Uterus (tissue), 4 donors: ENCODE results near the gene IL20RB. TPM values are rescaled to one million over a fixed set of nuclear protein-coding genes. Genes with fewer than 3 reads are reported as not detected.

ENCODE experiments used
- DNase-seq, 2 donors: peaks; one replicate each; pipeline ENCODE4 v3.0.0-alpha.2; 2019 to 2020
- H3K27ac ChIP-seq, 2 donors: fragments of 200-600 bp; sonication (generic); 1 replicate in 1 of 2; 2 replicates in 1 of 2; pipeline ENCODE4 v1.5.1; 2016 to 2018
- H3K27me3 ChIP-seq, 2 donors: fragments of 200-600 bp; sonication (generic); one replicate each; pipeline ENCODE4 v1.5.1; 2018 to 2019; ENCODE audit warnings: control low read depth in 1 of 2
- H3K36me3 ChIP-seq, 2 donors: fragments of 200-600 bp; sonication (generic); one replicate each; pipeline ENCODE4 v1.5.1; 2019; ENCODE audit warnings: control low read depth in 1 of 2
- H3K4me1 ChIP-seq, 2 donors: fragments of 200-600 bp; sonication (generic); one replicate each; pipeline ENCODE4 v1.5.1; 2018 to 2019; ENCODE audit warnings: control low read depth in 1 of 2
- H3K4me3 ChIP-seq, 2 donors: fragments of 200-600 bp; sonication (generic); 1 replicate in 1 of 2; 2 replicates in 1 of 2; pipeline ENCODE4 v1.5.1; 2018 to 2019; ENCODE audit warnings: mild to moderate bottlenecking in 1 of 2
- H3K9me3 ChIP-seq, 2 donors: fragments of 200-600 bp; sonication (generic); one replicate each; pipeline ENCODE4 v1.5.1; 2019; ENCODE audit warnings: control low read depth in 1 of 2
- CTCF ChIP-seq, 4 experiments: fragments of 200-600 bp in 2 of 4; fragments of 450-650 bp in 2 of 4; sonication (generic) in 2 of 4; IDR thresholded peaks; one replicate each; pipeline ENCODE4 v1.5.1; 2016 to 2019; ENCODE audit warnings: antibody characterized with exemption in 4 of 4, mild to moderate bottlenecking in 2 of 4, moderate library complexity in 1 of 4
- POLR2A ChIP-seq, 2 donors: fragments of 450-650 bp; IDR thresholded peaks; one replicate each; pipeline ENCODE4 v1.6.1; 2016; ENCODE audit warnings: antibody characterized with exemption in 2 of 2, mild to moderate bottlenecking in 1 of 2, moderate library complexity in 1 of 2
- intact Hi-C: fragments of 100-400 bp; cut with DNase I; formaldehyde crosslinking; loops from one replicate; pipeline ENCODE4 v1.15.1; 2023; ENCODE audit warnings: low total_unique reads
- total RNA-seq, 4 donors: library from RNA; depleted of rRNA in 3 of 4; stranded (reverse); fragments of >200 nt in 3 of 4; gene quantifications; one replicate each; pipeline versions ENCODE4 v1.1.0 to v1.2.4, GENCODE V29; 2014 to 2023
- donor health status: DM: yes; HTN: yes; CAD: no.

Gene IL20RB
- total RNA-seq, 4 donors from 2014 or later = 2.6 TPM; not detected in 3

- Histone ChIP-seq H3K27me3 (no peaks in the 10 kb centered on the region), H3K36me3 (no peaks in the 10 kb centered on the region), H3K4me3 (no peak overlapping the region), H3K4me1 (no peaks in the 10 kb centered on the region), H3K9me3 (no peaks in the 10 kb centered on the region), H3K27ac (no peak overlapping the region)
- DNase-seq = no peak
- intact Hi-C loops = no loop called here
- TF ChIP-seq POLR2A (IDR thresholded peaks at IDR 0.05) (no peak), CTCF (IDR thresholded peaks at IDR 0.05) (no peak)
Observed at GRCh38 chr3:136942803-136943202, 15.0 kb upstream of the IL20RB start.

- no peaks in the 10 kb centered on the region for H3K9me3 ChIP-seq
- TF ChIP-seq POLR2A (IDR thresholded peaks at IDR 0.05) (no peak), CTCF (IDR thresholded peaks at IDR 0.05) (no peak)
- no peak for DNase-seq
- H3K4me1 ChIP-seq = no peaks in the 10 kb centered on the region
- intact Hi-C loops = no loop called here
- H3K36me3 ChIP-seq = no peaks in the 10 kb centered on the region
- no peak overlapping the region for H3K27ac ChIP-seq
- no peak overlapping the region for H3K4me3 ChIP-seq
- H3K27me3 ChIP-seq = no peaks in the 10 kb centered on the region
Observed at GRCh38 chr3:136943436-136943835, 14.3 kb upstream of the IL20RB start.

GRCh38 chr3:136946978-136947377 is 10.8 kb upstream of the IL20RB start:
- no peak for DNase-seq
- Histone ChIP-seq H3K27ac (no peak overlapping the region), H3K4me1 (no peaks in the 10 kb centered on the region), H3K27me3 (no peaks in the 10 kb centered on the region), H3K36me3 (no peaks in the 10 kb centered on the region), H3K4me3 (no peak overlapping the region), H3K9me3 (no peaks in the 10 kb centered on the region)
- intact Hi-C loops = no loop called here
- TF ChIP-seq POLR2A (IDR thresholded peaks at IDR 0.05) (no peak), CTCF (IDR thresholded peaks at IDR 0.05) (no peak)

DNA sequence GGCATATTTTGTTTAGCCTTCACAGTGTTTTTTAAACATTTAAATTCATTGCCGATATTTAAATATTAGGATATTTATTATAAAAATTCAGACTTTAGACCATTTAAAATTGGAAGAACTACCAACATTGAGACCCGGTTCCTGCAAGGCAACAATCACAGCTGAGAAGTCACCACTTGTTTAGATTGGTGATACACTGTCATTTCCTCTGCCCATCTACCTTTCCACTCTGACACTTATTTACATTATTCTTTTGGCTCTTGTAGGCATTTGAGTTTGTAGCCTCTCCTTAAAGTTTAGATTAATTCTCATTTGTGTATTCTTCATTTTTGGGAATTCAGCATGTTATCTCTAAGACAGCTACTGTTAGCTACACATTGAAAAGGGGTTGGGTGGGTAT is 10.3 kb upstream of the IL20RB start:
- no peaks in the 10 kb centered on the region for H3K9me3 ChIP-seq
- no peaks in the 10 kb centered on the region for H3K4me1 ChIP-seq
- intact Hi-C loops = no loop called here
- H3K27ac ChIP-seq = no peak overlapping the region
- no peaks in the 10 kb centered on the region for H3K27me3 ChIP-seq
- H3K4me3 ChIP-seq = no peak overlapping the region
- no peak for TF ChIP-seq POLR2A (IDR thresholded peaks at IDR 0.05)
- no peak for TF ChIP-seq CTCF (IDR thresholded peaks at IDR 0.05)
- no peak for DNase-seq
- H3K36me3 ChIP-seq = no peaks in the 10 kb centered on the region

DNA sequence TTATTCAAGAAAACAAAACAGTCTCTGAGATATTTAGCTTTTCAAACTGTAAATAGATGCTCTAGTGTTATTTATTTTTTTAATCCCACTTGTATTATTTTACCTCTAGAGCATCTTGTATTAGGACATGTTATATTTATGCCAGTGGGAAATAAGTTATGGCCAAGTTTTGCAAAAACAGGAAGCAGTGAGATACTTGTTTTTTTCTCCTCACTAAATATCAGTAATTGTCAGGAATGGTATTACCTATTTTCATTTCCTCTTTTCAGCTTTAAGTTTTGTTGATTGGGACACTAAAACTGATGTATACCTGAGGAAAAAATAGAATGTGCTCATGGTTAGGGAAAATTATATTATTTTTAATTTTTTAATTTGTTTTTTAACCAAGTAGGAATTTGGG is 8.6 kb upstream of the IL20RB start:
- TF ChIP-seq CTCF (IDR thresholded peaks at IDR 0.05) (no peak), POLR2A (IDR thresholded peaks at IDR 0.05) (no peak)
- intact Hi-C loops = no loop called here
- H3K27ac ChIP-seq = no peak overlapping the region

More for the DNA sequence above, 8.6 kb upstream of the IL20RB start:
- no peak for DNase-seq
- no peaks in the 10 kb centered on the region for H3K9me3 ChIP-seq
- H3K4me1 ChIP-seq = no peaks in the 10 kb centered on the region
- H3K36me3 ChIP-seq = no peaks in the 10 kb centered on the region
- no peak overlapping the region for H3K4me3 ChIP-seq
- no peaks in the 10 kb centered on the region for H3K27me3 ChIP-seq
